Measurements from ENCODE around the gene PTPRG. TPM values are rescaled to one million over a fixed set of nuclear protein-coding genes. Genes with fewer than 3 reads are reported as not detected.

PTPRG gene
- total and polyA plus RNA-seq, 2 experiments from 2014 or later = 8.5 to 34.9 TPM

DNA sequence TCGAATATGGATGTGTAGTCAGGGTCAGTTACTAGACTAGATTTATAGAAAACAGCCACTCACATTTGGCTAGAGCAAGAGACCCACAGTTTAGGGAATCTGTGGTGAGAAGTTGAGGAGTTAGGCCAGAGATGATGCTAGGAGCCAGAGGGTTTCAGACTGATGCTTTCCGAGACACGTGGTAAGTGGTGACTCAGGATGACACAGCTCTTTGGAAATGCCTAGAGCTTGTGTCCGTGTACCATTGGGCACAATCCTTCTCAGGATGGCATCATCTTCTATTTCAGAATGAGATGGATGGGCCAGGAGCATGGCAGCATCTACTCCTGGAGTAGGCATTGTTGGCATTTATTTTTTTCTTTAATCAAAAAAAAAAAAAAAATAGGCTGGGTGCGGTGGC lies 28.5 kb downstream of the PTPRG start:
- no peak overlapping the region for H2AFZ ChIP-seq
- WGBS (ENCODE audit: low lambda C conversion rate, missing lambda C conversion rate) = 97% methylated on average over 5 of the region's 5 CpGs
- H4K20me1 ChIP-seq (ENCODE audit: insufficient read depth, poor library complexity, severe bottlenecking) = peaks cover 3% of the 10 kb centered on the region
- H3K9me2 ChIP-seq (replicated peaks; ENCODE audit: insufficient read depth) = no peaks in the 10 kb centered on the region
- TF ChIP-seq EZH2 (IDR thresholded peaks at IDR 0.05; ENCODE audit: borderline replicate concordance) = no peak
- TF ChIP-seq EZH2phosphoT487 (IDR thresholded peaks at IDR 0.05; ENCODE audit: low read depth, severe bottlenecking, unreplicated experiment) = no peak
- TF ChIP-seq, protein P1, sequence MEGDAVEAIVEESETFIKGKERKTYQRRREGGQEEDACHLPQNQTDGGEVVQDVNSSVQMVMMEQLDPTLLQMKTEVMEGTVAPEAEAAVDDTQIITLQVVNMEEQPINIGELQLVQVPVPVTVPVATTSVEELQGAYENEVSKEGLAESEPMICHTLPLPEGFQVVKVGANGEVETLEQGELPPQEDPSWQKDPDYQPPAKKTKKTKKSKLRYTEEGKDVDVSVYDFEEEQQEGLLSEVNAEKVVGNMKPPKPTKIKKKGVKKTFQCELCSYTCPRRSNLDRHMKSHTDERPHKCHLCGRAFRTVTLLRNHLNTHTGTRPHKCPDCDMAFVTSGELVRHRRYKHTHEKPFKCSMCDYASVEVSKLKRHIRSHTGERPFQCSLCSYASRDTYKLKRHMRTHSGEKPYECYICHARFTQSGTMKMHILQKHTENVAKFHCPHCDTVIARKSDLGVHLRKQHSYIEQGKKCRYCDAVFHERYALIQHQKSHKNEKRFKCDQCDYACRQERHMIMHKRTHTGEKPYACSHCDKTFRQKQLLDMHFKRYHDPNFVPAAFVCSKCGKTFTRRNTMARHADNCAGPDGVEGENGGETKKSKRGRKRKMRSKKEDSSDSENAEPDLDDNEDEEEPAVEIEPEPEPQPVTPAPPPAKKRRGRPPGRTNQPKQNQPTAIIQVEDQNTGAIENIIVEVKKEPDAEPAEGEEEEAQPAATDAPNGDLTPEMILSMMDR (IDR thresholded peaks at IDR 0.05; ENCODE audit: poor library complexity) = no peak
- no peaks in the 10 kb centered on the region for H3K9me3 ChIP-seq (ENCODE audit: low read depth)
- H3K27ac ChIP-seq = no peak overlapping the region
- no peaks in the 10 kb centered on the region for H3K4me1 ChIP-seq (ENCODE audit: insufficient read depth)
- H3K27me3 ChIP-seq = no peaks in the 10 kb centered on the region
- no peak overlapping the region for H3K4me3 ChIP-seq
- H3K4me2 ChIP-seq = no peak overlapping the region
- DNase-seq (ENCODE audit: low spot score) = no peak
- no peaks in the 10 kb centered on the region for H3K36me3 ChIP-seq (replicated peaks; ENCODE audit: insufficient read depth, low read depth)
- H3K79me2 ChIP-seq = peaks cover 72% of the 10 kb centered on the region

DNA sequence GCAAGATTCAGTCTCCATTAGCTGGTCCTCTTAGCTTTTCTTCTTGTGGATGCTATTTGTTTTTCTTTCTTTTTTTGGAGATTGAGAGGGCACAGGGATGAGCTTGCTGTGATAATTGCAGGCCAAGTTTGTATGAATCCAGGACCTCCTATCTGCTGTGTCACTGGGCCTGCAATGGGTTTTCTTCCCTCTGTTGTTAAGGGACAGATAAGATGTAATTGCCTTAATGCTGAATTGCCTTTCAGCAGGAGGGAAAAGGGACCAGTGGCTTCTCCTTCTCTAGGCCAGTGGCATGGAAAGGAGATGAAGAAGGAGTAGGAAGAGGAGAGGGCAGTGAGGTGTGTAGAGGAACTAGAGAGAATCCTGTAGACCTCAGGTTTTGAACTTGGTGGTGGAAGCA lies 29.9 kb downstream of the PTPRG start:
- Histone ChIP-seq H3K27me3 (no peaks in the 10 kb centered on the region), H3K9me3 (ENCODE audit: low read depth) (no peaks in the 10 kb centered on the region), H3K36me3 (replicated peaks; ENCODE audit: insufficient read depth, low read depth) (no peaks in the 10 kb centered on the region), H4K20me1 (ENCODE audit: insufficient read depth, poor library complexity, severe bottlenecking) (peaks cover 9% of the 10 kb centered on the region), H2AFZ (no peak overlapping the region), H3K79me2 (peaks cover 68% of the 10 kb centered on the region), H3K4me2 (no peak overlapping the region), H3K4me1 (ENCODE audit: insufficient read depth) (peaks cover 9% of the 10 kb centered on the region), H3K4me3 (no peak overlapping the region), H3K27ac (no peak overlapping the region), H3K9me2 (replicated peaks; ENCODE audit: insufficient read depth) (no peaks in the 10 kb centered on the region)
- no peak for DNase-seq (ENCODE audit: low spot score)
- TF ChIP-seq, protein P1 (IDR thresholded peaks at IDR 0.05; ENCODE audit: poor library complexity) = no peak
- TF ChIP-seq EZH2 (IDR thresholded peaks at IDR 0.05; ENCODE audit: borderline replicate concordance) (no peak), EZH2phosphoT487 (IDR thresholded peaks at IDR 0.05; ENCODE audit: low read depth, severe bottlenecking, unreplicated experiment) (no peak)

DNA sequence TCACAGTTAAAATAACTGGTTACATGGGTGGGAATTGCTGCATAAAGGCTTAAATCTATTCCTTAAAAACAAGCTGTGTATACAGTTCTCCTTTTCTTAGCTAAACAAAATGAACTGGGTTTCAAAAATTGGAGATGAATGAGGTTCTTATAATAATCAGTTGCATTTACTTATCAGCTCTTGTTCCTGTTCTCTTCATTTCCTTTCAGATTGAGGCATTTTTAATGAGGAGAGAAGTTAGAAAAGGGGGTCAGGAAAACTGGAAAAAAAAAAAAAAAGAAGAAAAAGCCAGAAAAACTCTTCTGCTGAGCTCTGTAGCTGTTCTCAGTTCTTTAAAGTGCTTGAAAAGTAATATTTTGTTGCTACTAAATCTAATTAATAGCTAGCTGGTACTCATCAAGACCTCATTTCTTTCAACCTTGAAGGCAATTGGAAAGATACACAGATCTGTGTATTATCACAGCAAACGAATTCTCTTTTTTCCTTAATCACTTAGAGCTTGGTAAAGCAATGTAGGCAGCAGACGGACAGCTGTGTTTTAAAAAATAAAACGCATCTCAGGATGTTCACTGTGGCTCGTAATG lies 32.2 kb downstream of the PTPRG start:
- peaks cover 9% of the 10 kb centered on the region for H3K4me1 ChIP-seq (ENCODE audit: insufficient read depth)
- H3K79me2 ChIP-seq = peaks cover 67% of the 10 kb centered on the region
- no peaks in the 10 kb centered on the region for H3K27me3 ChIP-seq
- H4K20me1 ChIP-seq (ENCODE audit: insufficient read depth, poor library complexity, severe bottlenecking) = peaks cover 6% of the 10 kb centered on the region
- H3K4me3 ChIP-seq = no peak overlapping the region
- WGBS (ENCODE audit: low lambda C conversion rate, missing lambda C conversion rate) = 73% methylated on average over 4 of the region's 4 CpGs
- TF ChIP-seq EZH2phosphoT487 (IDR thresholded peaks at IDR 0.05; ENCODE audit: low read depth, severe bottlenecking, unreplicated experiment) = no peak
- no peak for TF ChIP-seq EZH2 (IDR thresholded peaks at IDR 0.05; ENCODE audit: borderline replicate concordance)
- TF ChIP-seq, protein P1 (IDR thresholded peaks at IDR 0.05; ENCODE audit: poor library complexity) = no peak
- H3K9me2 ChIP-seq (replicated peaks; ENCODE audit: insufficient read depth) = no peaks in the 10 kb centered on the region
- no peak overlapping the region for H3K4me2 ChIP-seq
- H3K9me3 ChIP-seq (ENCODE audit: low read depth) = no peaks in the 10 kb centered on the region
- DNase-seq (ENCODE audit: low spot score) = no peak
- no peak overlapping the region for H2AFZ ChIP-seq
- H3K36me3 ChIP-seq (replicated peaks; ENCODE audit: insufficient read depth, low read depth) = no peaks in the 10 kb centered on the region
- no peak overlapping the region for H3K27ac ChIP-seq
